Right lobe of liver (tissue), 4 donors: ENCODE data around the gene SHROOM2.

Experiments used
- CTCF ChIP-seq, 4 donors: fragments of 200-600 bp in 3 of 4; fragments of 450-650 bp in 1 of 4; IDR thresholded peaks; one replicate each; pipeline versions ENCODE4 v1.5.1 to v1.8.0; 2016 to 2022; ENCODE audit warnings: antibody characterized with exemption in 4 of 4, mild to moderate bottlenecking in 2 of 4
- POLR2A ChIP-seq: fragments of 450-650 bp; IDR thresholded peaks from one replicate; pipeline ENCODE4 v1.6.1; 2017; ENCODE audit warnings: antibody characterized with exemption, mild to moderate bottlenecking
- donor health status: DM: no; HTN: no; CAD: no.
- donor health status: DM: no; HTN: no; CAD: no.
- donor health status: DM: no; HTN: yes; CAD: no.

- TF ChIP-seq CTCF (IDR thresholded peaks at IDR 0.05) (no peak), POLR2A (no peak)
Observed at GRCh38 chrX:9866633-9867032, 80.4 kb downstream of the SHROOM2 start.
